Liver (tissue), 9 donors: Measurements from ENCODE around the gene DCST2. TPM values are rescaled to one million over a fixed set of nuclear protein-coding genes. Genes with fewer than 3 reads are reported as not detected.

Source experiments
- DNase-seq: peaks from one replicate; pipeline ENCODE4 v3.0.0-alpha.2; 2017; ENCODE audit warnings: low spot score
- H3K27ac ChIP-seq, 2 donors: one replicate each; pipeline ENCODE4 v1.7.0; 2013; ENCODE audit warnings: inconsistent platforms in 2 of 2, low read length in 2 of 2, control low read depth in 1 of 2, low read depth in 1 of 2, mild to moderate bottlenecking in 1 of 2
- H3K27me3 ChIP-seq, 4 donors: one replicate each; pipeline versions ENCODE4 v1.6.1 to v1.7.0; 2013; ENCODE audit warnings: low read length in 3 of 4, inconsistent platforms in 1 of 4, mild to moderate bottlenecking in 1 of 4, moderate library complexity in 1 of 4; ENCODE audit not compliant: control insufficient read depth in 4 of 4, insufficient read depth in 4 of 4
- H3K36me3 ChIP-seq, 4 donors: one replicate each; pipeline versions ENCODE4 v1.6.1 to v1.7.0; 2013; ENCODE audit warnings: low read length in 3 of 4, mild to moderate bottlenecking in 3 of 4, low read depth in 1 of 4, moderate library complexity in 1 of 4; ENCODE audit not compliant: control insufficient read depth in 4 of 4, insufficient read depth in 3 of 4
- H3K4me1 ChIP-seq, 4 donors: one replicate each; pipeline versions ENCODE4 v1.6.1 to v1.7.0; 2013; ENCODE audit warnings: low read length in 3 of 4, mild to moderate bottlenecking in 3 of 4, moderate library complexity in 1 of 4; ENCODE audit not compliant: control insufficient read depth in 4 of 4, insufficient read depth in 4 of 4
- H3K4me3 ChIP-seq, 3 donors: one replicate each; pipeline versions ENCODE4 v1.6.1 to v1.7.0; 2013; ENCODE audit warnings: low read length in 3 of 3, control low read depth in 1 of 3, low read depth in 1 of 3, mild to moderate bottlenecking in 1 of 3
- H3K9ac ChIP-seq, 2 donors: one replicate each; pipeline ENCODE4 v1.7.0; 2013; ENCODE audit warnings: low read length in 2 of 2, mild to moderate bottlenecking in 2 of 2, moderate library complexity in 2 of 2, control low read depth in 1 of 2, low read depth in 1 of 2
- H3K9me3 ChIP-seq, 4 donors: one replicate each; pipeline versions ENCODE4 v1.6.1 to v1.7.0; 2013; ENCODE audit warnings: low read length in 3 of 4; ENCODE audit not compliant: control insufficient read depth in 4 of 4
- EGR1 ChIP-seq, 2 donors: IDR thresholded peaks; 2 replicates each; pipeline ENCODE4 v1.6.1; 2016 to 2018; ENCODE audit warnings: antibody characterized with exemption in 2 of 2, low read depth in 2 of 2
- FOXA1 ChIP-seq: IDR thresholded peaks from 2 replicates; pipeline ENCODE4 v1.6.1; 2016; ENCODE audit warnings: antibody characterized with exemption
- FOXA2 ChIP-seq: IDR thresholded peaks from 2 replicates; pipeline ENCODE4 v1.6.1; 2016; ENCODE audit warnings: antibody characterized with exemption
- GABPA ChIP-seq, 2 donors: IDR thresholded peaks in 1 of 2; conservative IDR thresholded peaks in 1 of 2; 2 replicates each; pipeline ENCODE4 v1.6.1; 2016; ENCODE audit warnings: antibody characterized with exemption in 2 of 2, mild to moderate bottlenecking in 1 of 2, moderate library complexity in 1 of 2
- HNF4A ChIP-seq, 2 donors: conservative IDR thresholded peaks; 2 replicates each; pipeline ENCODE4 v1.6.1; 2016; ENCODE audit warnings: antibody characterized with exemption in 2 of 2, mild to moderate bottlenecking in 2 of 2
- NR2F2 ChIP-seq: IDR thresholded peaks from 2 replicates; pipeline ENCODE4 v1.6.1; 2016; ENCODE audit warnings: antibody characterized with exemption
- RAD21 ChIP-seq, 2 donors: IDR thresholded peaks; 2 replicates each; pipeline ENCODE4 v1.6.1; 2016; ENCODE audit warnings: antibody characterized with exemption in 2 of 2, mild to moderate bottlenecking in 2 of 2
- RXRA ChIP-seq, 2 donors: IDR thresholded peaks; 2 replicates each; pipeline ENCODE4 v1.6.1; 2017 to 2018; ENCODE audit warnings: antibody characterized with exemption in 2 of 2, mild to moderate bottlenecking in 1 of 2
- SP1 ChIP-seq: IDR thresholded peaks from 2 replicates; pipeline ENCODE4 v1.6.1; 2018; ENCODE audit warnings: antibody characterized with exemption, mild to moderate bottlenecking
- TAF1 ChIP-seq: conservative IDR thresholded peaks from 2 replicates; pipeline ENCODE4 v1.6.1; 2016; ENCODE audit warnings: antibody characterized with exemption, mild to moderate bottlenecking
- YY1 ChIP-seq: IDR thresholded peaks from 2 replicates; pipeline ENCODE4 v1.6.1; 2016; ENCODE audit warnings: antibody characterized with exemption, mild to moderate bottlenecking
- WGBS: extraction: QIAGEN DNeasy Blood & Tissue Kit; methylation state at CpG from one replicate; pipeline ENCODE4 v1.1.7; 2013; 5-methylcytosine and 5-hydroxymethylcytosine counted together
- polyA plus RNA-seq, 2 donors: library from polyadenylated mRNA; stranded (reverse) in 1 of 2; unstranded in 1 of 2; fragments of 200-250 nt in 1 of 2; fragments of >200 nt in 1 of 2; fragmentation: Nextera tagmentation in 1 of 2; extraction: Ambion mirVana in 1 of 2; gene quantifications; one replicate each; pipeline versions ENCODE4 v1.2.1 to v1.2.3, GENCODE V29; 2013 to 2015
- total RNA-seq, 2 donors: library from RNA; depleted of rRNA; stranded (reverse); fragments of >200 nt; gene quantifications; one replicate each; pipeline ENCODE4 v1.2.3, GENCODE V29; 2014
- TF ChIP-seq, protein P1 (sequence below): IDR thresholded peaks from 2 replicates; pipeline ENCODE4 v1.6.1; 2016; ENCODE audit warnings: antibody characterized with exemption, mild to moderate bottlenecking
- TF ChIP-seq, protein P2 (sequence below): IDR thresholded peaks from 2 replicates; pipeline ENCODE4 v1.6.1; 2016; ENCODE audit warnings: antibody characterized with exemption
- TF ChIP-seq, protein P3 (sequence below): IDR thresholded peaks from 2 replicates; pipeline ENCODE4 v1.6.1; 2016; ENCODE audit warnings: antibody characterized with exemption
- donor health status: healthy.
- donor health status: healthy.
- donor health status: healthy.
- donor health status: healthy.
- donor health status: healthy.

Gene DCST2
- total and polyA plus RNA-seq, 4 donors = 0.25 to 0.53 (median 0.27) TPM; not detected in 1

DNA sequence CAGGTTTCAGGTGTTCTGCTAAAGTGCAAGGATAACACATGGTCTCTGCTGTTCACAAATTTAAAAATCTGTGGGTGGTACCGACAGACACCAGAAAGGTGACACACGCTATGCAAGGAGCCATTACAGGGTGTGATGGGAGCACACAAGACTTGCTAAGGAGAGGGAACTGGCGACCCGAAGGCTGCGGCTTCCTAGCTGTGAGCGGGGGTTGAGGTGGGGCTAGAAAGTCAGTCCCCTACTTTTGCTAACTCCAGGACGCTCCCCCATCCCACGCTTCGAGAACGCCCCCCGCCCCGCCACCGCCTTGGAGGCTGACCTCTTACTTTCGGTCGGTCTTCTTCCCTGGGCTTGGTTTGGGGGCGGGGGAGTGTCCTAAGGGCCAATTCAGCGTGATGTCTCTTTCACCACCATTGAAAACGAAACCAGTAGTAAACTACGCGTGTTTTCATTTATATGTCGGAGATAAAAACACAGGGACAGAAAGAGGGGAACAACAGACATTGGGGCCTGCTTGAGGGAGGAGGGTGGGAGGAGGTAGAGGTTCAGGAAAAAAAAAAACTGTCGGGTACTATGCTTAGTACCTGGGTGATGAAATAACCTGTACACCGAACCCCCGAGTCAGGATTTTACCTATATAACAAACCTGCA, 58.0 kb downstream of the DCST2 start:
- H3K27ac ChIP-seq = peak overlapping the region; percentile 89 to 99
- under 1% methylated on average over 24 of the region's 24 CpGs for WGBS
- no peaks in the 10 kb centered on the region for H3K27me3 ChIP-seq
- peak; percentile 65 for DNase-seq
- TF ChIP-seq YY1 = peak; percentile 32
- TF ChIP-seq SP1 = no peak
- H3K4me3 ChIP-seq = peak overlapping the region; percentile 66 to 94 (median 70)
- peaks cover 0 to 11% (median 2%) of the 10 kb centered on the region in 4 donors for H3K36me3 ChIP-seq
- peaks cover 5 to 35% (median 27%) of the 10 kb centered on the region in 4 donors for H3K4me1 ChIP-seq
- H3K9me3 ChIP-seq = no peaks in the 10 kb centered on the region
- peak overlapping the region; percentile 83 to 94 for H3K9ac ChIP-seq

DNA sequence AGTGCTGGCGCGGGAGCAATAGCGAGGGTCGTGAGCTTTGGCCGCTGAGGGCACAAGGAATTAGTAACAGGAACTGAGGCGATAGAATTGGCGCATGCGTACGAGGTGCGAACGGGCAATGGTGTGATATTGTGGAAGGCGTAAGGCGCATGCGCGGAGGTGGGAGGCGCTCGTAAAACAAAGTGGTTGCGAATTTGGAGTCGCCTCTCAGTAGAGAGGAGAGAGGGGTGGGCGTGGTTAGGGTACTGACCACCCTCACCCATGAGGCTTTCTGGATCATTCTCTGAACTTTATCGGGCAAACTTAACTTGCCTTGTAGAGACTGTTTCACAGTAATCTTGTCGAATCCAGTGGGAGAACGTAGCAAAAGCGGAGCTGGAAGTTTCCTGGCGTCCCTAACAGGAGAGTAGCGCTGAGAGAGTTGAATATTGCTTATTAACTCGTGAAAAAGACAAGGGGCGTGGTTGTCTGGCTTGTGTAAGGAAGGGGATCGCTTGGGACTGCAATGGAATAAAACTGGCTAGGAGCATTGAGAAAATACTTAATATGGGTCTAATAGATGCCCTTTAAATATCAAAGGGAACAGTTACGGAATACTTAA, 58.7 kb downstream of the DCST2 start:
- DNase-seq = peak; percentile 93
- Histone ChIP-seq H3K4me3 (peak overlapping the region; percentile 66 to 94 (median 70)), H3K9me3 (no peaks in the 10 kb centered on the region), H3K4me1 (peaks cover 11 to 40% (median 31%) of the 10 kb centered on the region in 4 donors), H3K9ac (peak overlapping the region; percentile 83 to 94), H3K27me3 (no peaks in the 10 kb centered on the region), H3K36me3 (peaks cover 0 to 11% (median 2%) of the 10 kb centered on the region in 4 donors), H3K27ac (peak overlapping the region; percentile 89 to 99)
- TF ChIP-seq, protein P1, sequence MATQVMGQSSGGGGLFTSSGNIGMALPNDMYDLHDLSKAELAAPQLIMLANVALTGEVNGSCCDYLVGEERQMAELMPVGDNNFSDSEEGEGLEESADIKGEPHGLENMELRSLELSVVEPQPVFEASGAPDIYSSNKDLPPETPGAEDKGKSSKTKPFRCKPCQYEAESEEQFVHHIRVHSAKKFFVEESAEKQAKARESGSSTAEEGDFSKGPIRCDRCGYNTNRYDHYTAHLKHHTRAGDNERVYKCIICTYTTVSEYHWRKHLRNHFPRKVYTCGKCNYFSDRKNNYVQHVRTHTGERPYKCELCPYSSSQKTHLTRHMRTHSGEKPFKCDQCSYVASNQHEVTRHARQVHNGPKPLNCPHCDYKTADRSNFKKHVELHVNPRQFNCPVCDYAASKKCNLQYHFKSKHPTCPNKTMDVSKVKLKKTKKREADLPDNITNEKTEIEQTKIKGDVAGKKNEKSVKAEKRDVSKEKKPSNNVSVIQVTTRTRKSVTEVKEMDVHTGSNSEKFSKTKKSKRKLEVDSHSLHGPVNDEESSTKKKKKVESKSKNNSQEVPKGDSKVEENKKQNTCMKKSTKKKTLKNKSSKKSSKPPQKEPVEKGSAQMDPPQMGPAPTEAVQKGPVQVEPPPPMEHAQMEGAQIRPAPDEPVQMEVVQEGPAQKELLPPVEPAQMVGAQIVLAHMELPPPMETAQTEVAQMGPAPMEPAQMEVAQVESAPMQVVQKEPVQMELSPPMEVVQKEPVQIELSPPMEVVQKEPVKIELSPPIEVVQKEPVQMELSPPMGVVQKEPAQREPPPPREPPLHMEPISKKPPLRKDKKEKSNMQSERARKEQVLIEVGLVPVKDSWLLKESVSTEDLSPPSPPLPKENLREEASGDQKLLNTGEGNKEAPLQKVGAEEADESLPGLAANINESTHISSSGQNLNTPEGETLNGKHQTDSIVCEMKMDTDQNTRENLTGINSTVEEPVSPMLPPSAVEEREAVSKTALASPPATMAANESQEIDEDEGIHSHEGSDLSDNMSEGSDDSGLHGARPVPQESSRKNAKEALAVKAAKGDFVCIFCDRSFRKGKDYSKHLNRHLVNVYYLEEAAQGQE = peak; percentile 81
- TF ChIP-seq FOXA2 (no peak), NR2F2 (no peak), FOXA1 (no peak), EGR1 (IDR thresholded peaks at IDR 0.05; ENCODE audit: low read depth in 2 of 2) (no peak), GABPA (IDR thresholded peaks at IDR 0.05 in 1 of 2, conservative IDR thresholded peaks at IDR 0.05 in 1 of 2) (no peak), TAF1 (peak; percentile 79), RAD21 (IDR thresholded peaks at IDR 0.05) (peak; percentile 16 to 26), RXRA (IDR thresholded peaks at IDR 0.05) (no peak), HNF4A (conservative IDR thresholded peaks at IDR 0.05) (no peak)
- TF ChIP-seq, protein P2, sequence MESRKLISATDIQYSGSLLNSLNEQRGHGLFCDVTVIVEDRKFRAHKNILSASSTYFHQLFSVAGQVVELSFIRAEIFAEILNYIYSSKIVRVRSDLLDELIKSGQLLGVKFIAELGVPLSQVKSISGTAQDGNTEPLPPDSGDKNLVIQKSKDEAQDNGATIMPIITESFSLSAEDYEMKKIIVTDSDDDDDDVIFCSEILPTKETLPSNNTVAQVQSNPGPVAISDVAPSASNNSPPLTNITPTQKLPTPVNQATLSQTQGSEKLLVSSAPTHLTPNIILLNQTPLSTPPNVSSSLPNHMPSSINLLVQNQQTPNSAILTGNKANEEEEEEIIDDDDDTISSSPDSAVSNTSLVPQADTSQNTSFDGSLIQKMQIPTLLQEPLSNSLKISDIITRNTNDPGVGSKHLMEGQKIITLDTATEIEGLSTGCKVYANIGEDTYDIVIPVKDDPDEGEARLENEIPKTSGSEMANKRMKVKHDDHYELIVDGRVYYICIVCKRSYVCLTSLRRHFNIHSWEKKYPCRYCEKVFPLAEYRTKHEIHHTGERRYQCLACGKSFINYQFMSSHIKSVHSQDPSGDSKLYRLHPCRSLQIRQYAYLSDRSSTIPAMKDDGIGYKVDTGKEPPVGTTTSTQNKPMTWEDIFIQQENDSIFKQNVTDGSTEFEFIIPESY = no peak
- TF ChIP-seq, protein P3, sequence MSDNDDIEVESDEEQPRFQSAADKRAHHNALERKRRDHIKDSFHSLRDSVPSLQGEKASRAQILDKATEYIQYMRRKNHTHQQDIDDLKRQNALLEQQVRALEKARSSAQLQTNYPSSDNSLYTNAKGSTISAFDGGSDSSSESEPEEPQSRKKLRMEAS = peak; percentile 52
- WGBS = under 1% methylated on average over 30 of the region's 30 CpGs
